Liver (tissue), 9 donors: ENCODE results near the gene EMX1. TPM values are rescaled to one million over a fixed set of nuclear protein-coding genes. Genes with fewer than 3 reads are reported as not detected.

Source experiments
- DNase-seq: peaks from one replicate; pipeline ENCODE4 v3.0.0-alpha.2; 2017; ENCODE audit warnings: low spot score
- H3K27ac ChIP-seq, 2 donors: one replicate each; pipeline ENCODE4 v1.7.0; 2013; ENCODE audit warnings: inconsistent platforms in 2 of 2, low read length in 2 of 2, control low read depth in 1 of 2, low read depth in 1 of 2, mild to moderate bottlenecking in 1 of 2
- H3K27me3 ChIP-seq, 4 donors: one replicate each; pipeline versions ENCODE4 v1.6.1 to v1.7.0; 2013; ENCODE audit warnings: low read length in 3 of 4, inconsistent platforms in 1 of 4, mild to moderate bottlenecking in 1 of 4, moderate library complexity in 1 of 4; ENCODE audit not compliant: control insufficient read depth in 4 of 4, insufficient read depth in 4 of 4
- H3K36me3 ChIP-seq, 4 donors: one replicate each; pipeline versions ENCODE4 v1.6.1 to v1.7.0; 2013; ENCODE audit warnings: low read length in 3 of 4, mild to moderate bottlenecking in 3 of 4, low read depth in 1 of 4, moderate library complexity in 1 of 4; ENCODE audit not compliant: control insufficient read depth in 4 of 4, insufficient read depth in 3 of 4
- H3K4me1 ChIP-seq, 4 donors: one replicate each; pipeline versions ENCODE4 v1.6.1 to v1.7.0; 2013; ENCODE audit warnings: low read length in 3 of 4, mild to moderate bottlenecking in 3 of 4, moderate library complexity in 1 of 4; ENCODE audit not compliant: control insufficient read depth in 4 of 4, insufficient read depth in 4 of 4
- H3K4me3 ChIP-seq, 3 donors: one replicate each; pipeline versions ENCODE4 v1.6.1 to v1.7.0; 2013; ENCODE audit warnings: low read length in 3 of 3, control low read depth in 1 of 3, low read depth in 1 of 3, mild to moderate bottlenecking in 1 of 3
- H3K9ac ChIP-seq, 2 donors: one replicate each; pipeline ENCODE4 v1.7.0; 2013; ENCODE audit warnings: low read length in 2 of 2, mild to moderate bottlenecking in 2 of 2, moderate library complexity in 2 of 2, control low read depth in 1 of 2, low read depth in 1 of 2
- H3K9me3 ChIP-seq, 4 donors: one replicate each; pipeline versions ENCODE4 v1.6.1 to v1.7.0; 2013; ENCODE audit warnings: low read length in 3 of 4; ENCODE audit not compliant: control insufficient read depth in 4 of 4
- EGR1 ChIP-seq, 2 donors: IDR thresholded peaks; 2 replicates each; pipeline ENCODE4 v1.6.1; 2016 to 2018; ENCODE audit warnings: antibody characterized with exemption in 2 of 2, low read depth in 2 of 2
- FOXA1 ChIP-seq: IDR thresholded peaks from 2 replicates; pipeline ENCODE4 v1.6.1; 2016; ENCODE audit warnings: antibody characterized with exemption
- GABPA ChIP-seq, 2 donors: IDR thresholded peaks in 1 of 2; conservative IDR thresholded peaks in 1 of 2; 2 replicates each; pipeline ENCODE4 v1.6.1; 2016; ENCODE audit warnings: antibody characterized with exemption in 2 of 2, mild to moderate bottlenecking in 1 of 2, moderate library complexity in 1 of 2
- HNF4G ChIP-seq: IDR thresholded peaks from 2 replicates; pipeline ENCODE4 v1.6.1; 2016; ENCODE audit warnings: antibody characterized with exemption
- JUND ChIP-seq, 2 donors: IDR thresholded peaks; 2 replicates each; pipeline ENCODE4 v1.6.1; 2016; ENCODE audit warnings: antibody characterized with exemption in 2 of 2
- NR2F2 ChIP-seq: IDR thresholded peaks from 2 replicates; pipeline ENCODE4 v1.6.1; 2016; ENCODE audit warnings: antibody characterized with exemption
- RAD21 ChIP-seq, 2 donors: IDR thresholded peaks; 2 replicates each; pipeline ENCODE4 v1.6.1; 2016; ENCODE audit warnings: antibody characterized with exemption in 2 of 2, mild to moderate bottlenecking in 2 of 2
- RXRA ChIP-seq, 2 donors: IDR thresholded peaks; 2 replicates each; pipeline ENCODE4 v1.6.1; 2017 to 2018; ENCODE audit warnings: antibody characterized with exemption in 2 of 2, mild to moderate bottlenecking in 1 of 2
- SP1 ChIP-seq: IDR thresholded peaks from 2 replicates; pipeline ENCODE4 v1.6.1; 2018; ENCODE audit warnings: antibody characterized with exemption, mild to moderate bottlenecking
- TAF1 ChIP-seq: conservative IDR thresholded peaks from 2 replicates; pipeline ENCODE4 v1.6.1; 2016; ENCODE audit warnings: antibody characterized with exemption, mild to moderate bottlenecking
- YY1 ChIP-seq: IDR thresholded peaks from 2 replicates; pipeline ENCODE4 v1.6.1; 2016; ENCODE audit warnings: antibody characterized with exemption, mild to moderate bottlenecking
- WGBS: extraction: QIAGEN DNeasy Blood & Tissue Kit; methylation state at CpG from one replicate; pipeline ENCODE4 v1.1.7; 2013; 5-methylcytosine and 5-hydroxymethylcytosine counted together
- polyA plus RNA-seq, 2 donors: library from polyadenylated mRNA; stranded (reverse) in 1 of 2; unstranded in 1 of 2; fragments of 200-250 nt in 1 of 2; fragments of >200 nt in 1 of 2; fragmentation: Nextera tagmentation in 1 of 2; extraction: Ambion mirVana in 1 of 2; gene quantifications; one replicate each; pipeline versions ENCODE4 v1.2.1 to v1.2.3, GENCODE V29; 2013 to 2015
- total RNA-seq, 2 donors: library from RNA; depleted of rRNA; stranded (reverse); fragments of >200 nt; gene quantifications; one replicate each; pipeline ENCODE4 v1.2.3, GENCODE V29; 2014
- TF ChIP-seq, protein P1 (sequence below): IDR thresholded peaks from 2 replicates; pipeline ENCODE4 v1.6.1; 2016; ENCODE audit warnings: antibody characterized with exemption
- TF ChIP-seq, protein P2 (sequence below): fragments of 150-350 bp; IDR thresholded peaks from 2 replicates; pipeline ENCODE4 v1.5.1; 2017; ENCODE audit warnings: improper control_type of control experiment, low read depth, low read length; ENCODE audit not compliant: missing input control
- TF ChIP-seq, protein P3 (sequence below): IDR thresholded peaks from 2 replicates; pipeline ENCODE4 v1.6.1; 2016; ENCODE audit warnings: antibody characterized with exemption
- donor health status: healthy.
- donor health status: healthy.
- donor health status: healthy.
- donor health status: healthy.
- donor health status: healthy.

EMX1 gene
- total and polyA plus RNA-seq, 4 donors, result 0.06 to 0.18 (median 0.08) TPM; not detected in 1

DNA sequence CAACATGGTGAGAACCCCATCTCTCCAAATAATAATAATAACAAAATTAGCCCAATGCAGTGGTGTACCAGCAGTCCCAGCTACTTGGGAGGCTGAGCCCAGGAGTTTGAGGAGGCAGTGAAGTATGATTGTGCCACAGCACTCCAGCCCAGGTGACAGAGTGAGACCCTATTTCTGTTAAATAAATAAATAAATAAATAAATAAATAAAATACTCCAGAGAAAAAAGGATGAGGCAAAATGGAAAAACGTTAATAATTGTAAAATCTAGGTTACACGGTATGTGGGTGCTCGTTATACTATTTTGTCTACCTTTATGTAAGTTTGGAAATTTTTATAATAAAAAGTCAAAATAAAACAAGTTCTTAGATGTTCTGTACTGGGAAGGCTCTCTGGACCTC is 8.6 kb upstream of the EMX1 start:
- no peaks in the 10 kb centered on the region for H3K36me3 ChIP-seq
- H3K4me1 ChIP-seq, result no peaks in the 10 kb centered on the region
- 76% methylated on average over 3 of the region's 3 CpGs for WGBS
- no peak overlapping the region for H3K27ac ChIP-seq
- H3K4me3 ChIP-seq, result no peak overlapping the region
- no peak overlapping the region for H3K9ac ChIP-seq
- no peaks in the 10 kb centered on the region for H3K9me3 ChIP-seq
- H3K27me3 ChIP-seq, result peaks cover 5 to 23% (median 14%) of the 10 kb centered on the region in 4 donors
- no peak for TF ChIP-seq HNF4G
- no peak for DNase-seq

DNA sequence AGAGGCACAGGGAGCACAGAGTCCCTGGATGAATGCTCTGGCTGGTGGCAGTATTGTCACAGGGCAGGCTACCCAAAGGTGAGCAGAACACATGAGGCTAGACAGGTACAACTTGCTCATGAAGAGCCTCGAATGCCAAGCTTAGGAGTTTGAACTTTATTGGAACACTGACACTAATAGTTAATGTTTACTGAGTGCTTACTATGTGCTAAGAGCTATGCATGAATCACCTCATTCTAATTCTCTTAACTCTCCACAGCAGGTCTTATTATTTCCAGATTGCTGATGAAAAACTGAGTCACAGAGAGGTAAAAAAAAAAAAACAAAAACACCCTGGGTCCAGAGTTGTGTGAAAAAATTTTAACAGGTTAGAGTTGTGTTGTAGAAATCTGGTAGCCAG is 6.1 kb upstream of the EMX1 start:
- 32% methylated on average over 1 of the region's 1 CpG for WGBS
- H3K9me3 ChIP-seq, result no peaks in the 10 kb centered on the region
- no peak for DNase-seq

DNA sequence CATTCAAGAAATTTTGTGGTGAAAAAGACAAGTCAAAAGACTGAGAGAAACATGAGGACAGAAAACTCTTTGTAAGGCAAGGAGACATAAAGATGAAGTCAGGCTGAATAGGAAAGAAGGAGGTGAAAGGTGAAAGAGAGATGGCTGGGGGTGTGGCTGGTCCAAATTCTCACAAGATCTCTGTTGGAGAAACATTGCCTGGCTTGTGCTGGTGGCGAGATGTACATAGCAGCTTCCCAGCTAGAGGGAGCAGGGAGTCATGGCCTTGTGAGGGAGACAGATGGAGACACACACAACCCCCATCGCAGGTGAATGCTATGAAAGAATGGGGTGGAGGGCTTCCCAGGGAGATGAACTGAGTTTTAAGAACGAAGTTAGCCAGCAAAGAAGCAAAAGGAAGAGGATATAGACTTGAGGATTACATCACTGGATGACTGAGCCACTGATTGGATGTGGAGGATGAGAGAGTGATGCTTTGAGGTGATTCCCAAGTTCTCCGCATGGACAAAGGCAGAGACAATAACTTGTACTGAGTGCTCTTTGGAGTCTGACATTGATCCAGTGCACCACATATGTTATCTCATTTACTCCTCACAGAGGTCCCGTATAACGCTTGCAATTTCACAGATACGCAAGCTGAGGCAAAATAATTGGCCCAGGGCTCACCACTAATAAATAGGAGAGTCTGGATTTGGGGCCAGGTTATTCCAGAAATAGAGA is 3.7 kb upstream of the EMX1 start:
- Histone ChIP-seq H3K27me3 (peaks cover 6 to 32% (median 19%) of the 10 kb centered on the region in 4 donors), H3K4me1 (peaks cover 18 to 24% (median 24%) of the 10 kb centered on the region in 4 donors), H3K36me3 (no peaks in the 10 kb centered on the region), H3K9ac (no peak overlapping the region), H3K4me3 (no peak overlapping the region), H3K9me3 (no peaks in the 10 kb centered on the region), H3K27ac (no peak overlapping the region)
- TF ChIP-seq NR2F2 (no peak), TAF1 (no peak), JUND (IDR thresholded peaks at IDR 0.05) (no peak), EGR1 (IDR thresholded peaks at IDR 0.05; ENCODE audit: low read depth in 2 of 2) (no peak), FOXA1 (no peak), RXRA (IDR thresholded peaks at IDR 0.05) (no peak), HNF4G (no peak), SP1 (no peak), YY1 (no peak)
- TF ChIP-seq, protein P1, sequence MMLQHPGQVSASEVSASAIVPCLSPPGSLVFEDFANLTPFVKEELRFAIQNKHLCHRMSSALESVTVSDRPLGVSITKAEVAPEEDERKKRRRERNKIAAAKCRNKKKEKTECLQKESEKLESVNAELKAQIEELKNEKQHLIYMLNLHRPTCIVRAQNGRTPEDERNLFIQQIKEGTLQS, result no peak
- TF ChIP-seq, protein P2, sequence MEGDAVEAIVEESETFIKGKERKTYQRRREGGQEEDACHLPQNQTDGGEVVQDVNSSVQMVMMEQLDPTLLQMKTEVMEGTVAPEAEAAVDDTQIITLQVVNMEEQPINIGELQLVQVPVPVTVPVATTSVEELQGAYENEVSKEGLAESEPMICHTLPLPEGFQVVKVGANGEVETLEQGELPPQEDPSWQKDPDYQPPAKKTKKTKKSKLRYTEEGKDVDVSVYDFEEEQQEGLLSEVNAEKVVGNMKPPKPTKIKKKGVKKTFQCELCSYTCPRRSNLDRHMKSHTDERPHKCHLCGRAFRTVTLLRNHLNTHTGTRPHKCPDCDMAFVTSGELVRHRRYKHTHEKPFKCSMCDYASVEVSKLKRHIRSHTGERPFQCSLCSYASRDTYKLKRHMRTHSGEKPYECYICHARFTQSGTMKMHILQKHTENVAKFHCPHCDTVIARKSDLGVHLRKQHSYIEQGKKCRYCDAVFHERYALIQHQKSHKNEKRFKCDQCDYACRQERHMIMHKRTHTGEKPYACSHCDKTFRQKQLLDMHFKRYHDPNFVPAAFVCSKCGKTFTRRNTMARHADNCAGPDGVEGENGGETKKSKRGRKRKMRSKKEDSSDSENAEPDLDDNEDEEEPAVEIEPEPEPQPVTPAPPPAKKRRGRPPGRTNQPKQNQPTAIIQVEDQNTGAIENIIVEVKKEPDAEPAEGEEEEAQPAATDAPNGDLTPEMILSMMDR, result no peak
- whole genome bisulfite sequencing, result 21% methylated on average over 7 of the region's 7 CpGs
- DNase-seq, result no peak

More for the DNA sequence above, 6.1 kb upstream of the EMX1 start:
- no peak overlapping the region for H3K9ac ChIP-seq
- TF ChIP-seq SP1 (no peak), EGR1 (IDR thresholded peaks at IDR 0.05; ENCODE audit: low read depth in 2 of 2) (no peak), HNF4G (no peak), GABPA (IDR thresholded peaks at IDR 0.05 in 1 of 2, conservative IDR thresholded peaks at IDR 0.05 in 1 of 2) (no peak), RAD21 (IDR thresholded peaks at IDR 0.05) (no peak), YY1 (no peak), TAF1 (no peak), RXRA (IDR thresholded peaks at IDR 0.05) (no peak)
- TF ChIP-seq, protein P3, sequence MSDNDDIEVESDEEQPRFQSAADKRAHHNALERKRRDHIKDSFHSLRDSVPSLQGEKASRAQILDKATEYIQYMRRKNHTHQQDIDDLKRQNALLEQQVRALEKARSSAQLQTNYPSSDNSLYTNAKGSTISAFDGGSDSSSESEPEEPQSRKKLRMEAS, result no peak
- TF ChIP-seq, protein P1, result no peak
- H3K27me3 ChIP-seq, result peaks cover 8 to 33% (median 20%) of the 10 kb centered on the region in 4 donors
- no peak overlapping the region for H3K27ac ChIP-seq
- no peak overlapping the region for H3K4me3 ChIP-seq
- H3K4me1 ChIP-seq, result peaks cover 5 to 7% (median 7%) of the 10 kb centered on the region in 4 donors
- H3K36me3 ChIP-seq, result no peaks in the 10 kb centered on the region
